ENCODE data around the gene PPID. TPM values are rescaled to one million over a fixed set of nuclear protein-coding genes. Genes with fewer than 3 reads are reported as not detected.
"Not testable (repeated sequence)": the region's sequence is repeated elsewhere in the genome, so short reads cannot be mapped to it uniquely, and the experiment has no call there.

Gene PPID
- total RNA-seq, 1 donor from 2014 or later = 26.8 TPM

DNA sequence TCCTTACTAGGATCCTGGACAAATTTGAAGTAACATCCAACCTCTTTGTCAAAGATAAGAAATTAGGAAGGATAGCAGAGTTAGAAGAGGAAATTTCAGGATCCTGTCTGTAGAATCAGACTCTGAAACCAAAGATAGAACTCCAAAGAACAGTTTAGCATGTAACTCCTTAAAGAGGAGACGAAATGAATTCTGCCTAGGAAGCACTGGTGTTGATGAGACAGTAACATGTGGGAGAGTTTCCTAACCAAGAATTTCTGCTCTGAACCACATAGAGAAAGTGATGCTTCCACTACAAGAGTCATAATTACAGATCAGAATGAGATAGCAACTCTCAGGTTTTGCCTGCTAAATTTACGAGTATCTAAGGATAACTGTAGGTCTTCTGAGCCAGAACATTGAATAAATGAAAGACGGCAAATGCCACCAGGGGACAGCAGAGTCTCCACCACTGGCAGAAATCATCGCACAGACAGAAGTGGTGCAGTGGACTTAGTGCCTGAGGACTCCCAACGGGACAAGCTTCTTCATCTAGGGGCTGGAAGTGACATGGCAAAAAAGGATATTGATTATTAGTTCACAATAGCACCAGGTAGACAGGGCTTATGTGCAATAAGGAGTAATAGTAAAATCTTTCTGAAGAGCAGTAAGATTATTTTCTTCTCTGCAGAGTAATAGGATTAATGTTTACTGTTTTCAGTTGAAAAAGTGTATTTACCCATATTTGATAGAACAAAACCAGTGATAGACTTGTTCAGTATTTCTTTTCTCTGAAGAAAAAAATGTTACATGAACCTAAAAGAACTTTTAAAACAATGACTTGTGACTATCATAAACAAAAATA lies 6.7 kb upstream of the PPID start:
- peak; percentile 49 for DNase-seq

DNA sequence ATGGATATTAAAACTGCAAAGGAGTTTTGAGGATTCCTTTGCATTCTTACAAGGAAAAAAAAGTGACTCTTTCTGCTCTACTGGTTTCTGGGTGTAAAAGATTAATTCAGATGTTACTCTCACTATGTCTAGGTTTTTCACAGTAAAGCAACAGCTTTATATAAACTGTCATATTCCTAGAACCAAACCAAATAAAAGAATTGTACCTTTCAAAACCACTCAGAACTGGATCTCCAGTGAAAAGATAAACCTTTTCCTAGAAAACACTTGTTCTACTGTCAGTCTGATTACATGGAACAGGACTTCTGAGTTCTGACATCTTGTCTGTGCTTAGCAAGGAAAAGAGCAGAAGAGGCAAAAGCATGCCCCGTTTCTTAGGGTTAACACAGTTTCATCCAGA lies 5.0 kb upstream of the PPID start:
- no peak for DNase-seq

DNA sequence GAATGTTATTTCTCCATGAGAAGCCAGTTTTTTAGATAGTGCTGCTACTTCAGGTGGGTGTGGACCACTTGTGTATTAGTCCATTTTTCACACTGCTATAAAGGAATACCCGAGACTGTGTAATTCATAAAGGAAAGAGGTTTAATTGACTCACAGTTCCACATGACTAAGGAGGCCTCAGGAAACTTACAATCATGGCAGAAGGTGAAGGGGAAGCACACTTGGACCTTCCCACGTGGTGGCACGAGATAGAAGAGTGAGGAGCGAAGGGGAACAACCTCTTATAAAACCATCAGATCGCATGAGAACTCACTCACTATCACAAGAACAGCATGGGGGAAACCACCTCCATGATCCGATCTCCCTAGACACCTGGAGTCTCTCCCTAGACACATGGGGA lies 3.4 kb upstream of the PPID start:
- no peak for DNase-seq

DNA sequence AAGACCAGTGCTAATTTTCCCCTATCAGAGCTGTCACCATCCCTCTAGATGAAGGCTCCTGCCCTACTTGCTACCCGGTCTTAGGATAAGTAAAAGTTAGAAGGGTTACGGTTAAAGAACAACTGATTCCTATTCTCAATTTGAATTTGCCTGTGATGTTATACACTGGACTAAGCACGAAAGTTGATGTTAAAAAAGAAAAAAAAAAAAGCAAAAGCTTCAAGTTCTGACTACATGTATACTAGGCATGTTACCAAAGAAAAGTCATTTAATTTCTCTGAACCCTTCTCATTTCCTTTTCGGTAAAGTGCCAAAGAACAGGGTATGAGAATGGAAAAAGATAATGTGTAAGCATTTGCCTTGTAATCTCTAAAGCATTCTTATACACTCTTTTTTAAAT lies 1.4 kb upstream of the PPID start:
- DNase-seq = no peak

DNA sequence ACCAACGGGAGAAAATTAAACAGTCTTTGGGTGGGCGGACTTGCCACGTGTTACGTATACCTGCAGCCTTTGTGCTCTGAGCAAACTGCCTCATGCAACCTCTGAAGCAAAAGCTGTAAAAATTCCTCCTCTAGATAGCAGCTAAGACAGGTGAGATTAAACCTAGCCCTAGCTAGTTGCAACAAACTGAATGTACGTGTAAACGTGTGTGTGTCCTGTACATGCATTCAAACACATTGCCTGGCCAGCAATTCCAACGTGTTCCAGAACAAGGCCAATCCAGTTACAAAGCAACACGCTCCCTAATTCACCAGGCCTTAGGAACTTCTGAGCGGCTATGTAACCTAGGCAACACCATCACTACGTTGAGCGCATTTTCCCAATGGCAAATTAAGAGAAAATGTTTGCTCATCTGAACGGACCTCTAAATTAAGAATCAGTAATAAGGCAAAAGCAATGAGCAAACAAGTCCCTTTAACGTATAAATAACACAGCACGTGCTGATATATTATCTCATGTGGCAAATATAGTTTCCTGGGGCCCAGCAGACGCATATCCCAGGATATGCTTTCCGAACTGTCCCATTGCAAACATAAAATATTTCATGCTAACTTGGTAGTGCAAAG lies 792 bp downstream of the PPID start:
- DNase-seq = peak; percentile 18

DNA sequence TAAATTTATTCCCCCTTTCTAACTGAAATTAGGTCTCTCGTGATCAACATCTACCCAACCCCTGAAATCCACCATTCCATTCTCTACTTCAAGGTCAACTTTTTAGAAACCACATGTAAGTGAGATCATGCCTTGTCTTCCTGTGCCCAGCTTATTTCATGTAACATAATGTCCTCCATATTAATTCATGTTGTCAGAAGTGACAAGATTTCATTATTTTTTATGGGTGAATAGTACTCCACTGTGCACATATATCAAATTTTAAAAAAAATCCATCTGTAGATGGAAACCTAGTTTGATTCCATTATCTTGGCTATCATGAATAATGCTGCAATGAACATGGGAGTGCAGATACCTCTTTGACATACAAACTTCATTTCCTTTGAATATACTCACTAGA lies 1.5 kb downstream of the PPID start:
- DNase-seq = no peak

DNA sequence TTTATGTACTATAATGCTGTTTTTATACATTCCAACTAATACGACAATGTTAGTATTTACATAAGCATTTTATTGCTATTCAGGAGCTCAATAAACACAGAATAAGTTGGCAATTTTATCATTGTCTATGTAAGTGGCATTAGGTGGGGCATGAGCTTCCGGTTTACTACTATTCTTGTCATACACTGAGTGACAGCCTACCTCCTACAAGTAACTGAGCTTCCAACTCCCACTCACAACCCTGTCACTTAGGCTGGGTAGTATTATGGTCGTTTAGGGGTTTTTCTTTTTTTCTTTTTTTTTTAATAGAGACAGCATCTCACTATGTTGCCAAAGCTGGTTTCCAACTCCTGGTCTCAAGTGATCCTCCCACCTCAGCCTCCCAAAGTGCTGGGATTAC lies 7.4 kb downstream of the PPID start:
- DNase-seq = no peak

DNA sequence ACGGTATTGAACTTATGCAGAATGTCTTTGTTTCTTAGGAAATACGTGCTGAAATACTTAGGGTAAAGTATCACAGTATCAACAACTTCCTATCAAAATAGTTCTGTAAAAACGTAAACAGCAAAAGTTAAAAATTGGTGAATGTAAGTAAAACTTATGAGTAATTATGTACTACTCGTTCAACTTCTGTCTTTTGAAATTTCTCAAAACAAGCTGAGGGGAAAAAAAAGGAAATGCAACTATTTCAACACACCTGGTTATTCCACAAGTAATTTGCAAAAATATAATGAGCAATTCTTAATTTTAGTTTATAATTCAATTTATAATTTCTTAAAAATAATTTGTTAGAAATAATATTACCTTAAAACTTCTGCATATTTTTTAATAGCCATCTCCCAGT lies 8.3 kb downstream of the PPID start:
- DNase-seq = no peak

DNA sequence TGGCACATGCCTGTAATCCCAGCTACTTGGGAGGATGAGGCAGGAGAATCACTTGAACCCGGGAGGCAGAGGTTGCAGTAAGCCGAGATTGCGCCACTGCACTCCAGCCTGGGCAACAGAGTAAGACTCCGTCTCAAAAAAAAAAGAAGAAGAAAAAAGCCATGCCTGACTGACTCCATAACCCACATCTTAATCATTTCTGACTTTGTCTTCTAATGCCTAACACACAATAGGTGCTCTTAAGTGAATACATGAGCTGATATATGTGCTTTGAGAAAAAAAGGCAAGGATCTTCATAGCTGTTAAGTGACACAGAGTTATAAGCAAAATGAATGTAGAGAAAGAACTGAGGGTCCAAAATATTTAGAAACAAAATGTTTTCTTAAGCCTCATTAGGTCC lies 10.6 kb downstream of the PPID start:
- not testable (repeated sequence) for DNase-seq

DNA sequence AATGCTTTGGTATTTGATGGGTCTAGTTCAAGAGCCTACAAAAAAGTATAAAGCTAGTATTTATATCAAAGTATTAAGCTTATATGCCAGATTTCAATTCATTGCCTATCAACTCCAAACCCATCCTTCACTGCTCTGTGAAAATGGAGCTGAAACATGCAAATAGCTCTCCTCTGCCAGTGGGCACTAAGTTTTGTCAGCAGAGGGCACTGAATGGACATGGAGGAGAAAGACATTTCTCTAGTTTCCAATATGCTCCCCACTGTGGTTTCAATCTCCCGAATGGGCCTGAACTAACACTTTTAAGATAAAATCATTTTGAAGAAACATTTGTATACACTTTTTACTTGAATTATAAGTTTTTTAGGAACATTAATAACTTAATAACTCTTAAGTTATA lies 12.4 kb downstream of the PPID start:
- DNase-seq = no peak

DNA sequence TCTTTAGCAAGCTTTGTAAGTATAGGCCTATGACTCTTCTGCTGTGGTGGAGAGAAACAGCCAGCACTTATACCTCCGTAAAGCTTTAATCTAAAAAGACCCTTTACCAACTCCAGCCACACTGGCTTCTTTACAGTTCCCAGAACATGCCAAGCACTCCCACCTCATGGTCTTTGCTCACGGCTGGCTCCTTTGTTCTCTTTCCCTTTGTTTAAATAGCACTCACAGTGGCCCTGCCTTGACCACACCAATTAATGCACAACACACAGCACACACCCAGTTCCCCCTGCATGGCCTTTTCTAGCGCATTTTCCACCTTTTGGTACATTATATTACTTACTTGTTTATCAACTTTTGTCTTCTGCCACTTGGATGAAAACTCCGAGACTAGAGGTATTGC lies 18.9 kb downstream of the PPID start:
- DNase-seq = no peak

DNA sequence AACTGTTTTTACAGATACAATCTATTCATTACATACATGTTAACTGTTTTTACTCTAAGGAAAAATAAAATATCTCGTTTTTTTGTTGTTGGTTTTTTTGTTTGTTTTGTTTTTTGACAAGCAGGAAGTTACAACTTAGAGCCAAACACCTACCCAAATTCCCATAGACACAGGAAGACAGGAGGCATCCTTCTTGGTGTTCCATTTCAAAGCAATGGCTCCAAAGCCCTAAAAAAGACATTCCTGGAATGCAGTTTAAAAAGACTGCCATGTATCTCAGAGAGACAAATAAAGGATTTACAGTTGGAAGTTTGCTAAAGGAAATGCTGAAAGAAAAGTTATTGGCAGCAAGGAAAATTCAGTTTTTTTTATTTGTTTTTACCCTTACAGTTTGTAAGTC lies 34.4 kb downstream of the PPID start:
- DNase-seq = no peak

DNA sequence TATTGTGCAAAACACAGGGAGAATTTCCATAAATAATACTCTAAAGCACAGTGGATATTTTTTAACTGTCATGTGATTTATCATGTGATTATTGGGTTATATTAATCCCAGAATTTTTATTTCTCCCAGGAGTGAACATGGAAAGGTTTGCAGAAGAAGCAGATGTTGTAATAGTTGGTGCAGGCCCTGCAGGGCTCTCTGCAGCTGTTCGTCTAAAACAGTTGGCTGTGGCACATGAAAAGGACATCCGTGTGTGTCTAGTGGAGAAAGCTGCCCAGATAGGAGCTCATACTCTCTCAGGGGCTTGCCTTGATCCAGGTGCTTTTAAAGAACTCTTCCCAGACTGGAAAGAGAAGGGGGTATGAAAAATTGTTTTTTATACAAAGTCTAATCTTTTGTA lies 41.1 kb downstream of the PPID start:
- DNase-seq = no peak

DNA sequence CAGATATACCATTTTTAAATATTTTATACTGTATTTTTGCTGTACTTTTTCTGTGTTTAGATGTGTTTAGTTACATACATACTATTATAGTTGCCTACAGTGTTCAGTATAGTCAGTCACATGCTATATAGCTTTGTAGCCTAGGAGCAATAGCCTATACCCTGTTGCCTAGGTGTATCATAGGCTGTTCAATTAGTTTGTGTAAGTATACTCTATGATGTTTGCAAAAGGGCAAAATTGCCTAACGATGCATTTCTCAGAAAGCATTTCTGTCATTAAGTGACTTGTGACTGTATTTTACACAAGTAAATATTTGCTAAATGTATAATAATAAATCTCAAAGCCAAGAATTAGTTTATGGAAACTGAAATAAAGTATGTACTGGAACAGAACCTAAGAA lies 41.6 kb downstream of the PPID start:
- no peak for DNase-seq

DNA sequence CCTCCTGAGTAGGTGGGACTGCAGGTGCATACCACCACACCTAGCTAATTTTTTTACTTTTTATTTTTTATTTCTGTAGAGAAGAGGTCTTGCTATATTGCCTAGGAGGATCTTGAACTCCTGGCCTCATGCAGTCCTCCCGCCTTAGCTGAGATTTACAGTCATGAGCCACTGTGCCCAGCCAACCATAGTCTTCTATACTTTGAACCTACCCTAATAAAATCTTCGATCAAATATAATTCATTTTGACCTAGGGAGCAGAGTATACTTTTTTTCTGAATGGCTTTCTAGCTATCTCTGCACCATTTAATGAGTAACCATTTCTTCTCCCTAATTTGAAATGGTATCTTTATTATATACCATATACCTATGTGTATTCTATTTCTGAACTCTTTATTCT lies 44.4 kb downstream of the PPID start:
- DNase-seq = no peak

DNA sequence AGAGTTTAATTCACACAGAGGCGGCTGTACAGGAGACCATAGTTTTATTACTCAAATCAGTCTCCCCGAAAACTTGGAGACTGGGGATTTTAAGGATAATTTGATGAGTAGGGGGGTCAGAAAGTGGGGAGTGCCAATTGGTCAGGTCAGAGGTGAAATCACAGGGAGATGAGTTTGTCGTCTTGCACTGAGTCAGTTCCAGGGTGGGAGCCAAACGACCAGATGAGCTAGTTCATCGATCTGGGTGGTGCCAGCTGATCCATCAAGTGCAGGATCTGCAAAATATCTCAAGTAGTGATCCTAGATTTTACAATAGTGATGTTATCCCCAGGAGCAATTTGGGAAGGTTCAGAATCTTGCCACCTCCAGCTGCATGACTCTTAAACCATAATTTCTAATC lies 47.1 kb downstream of the PPID start:
- DNase-seq = no peak

DNA sequence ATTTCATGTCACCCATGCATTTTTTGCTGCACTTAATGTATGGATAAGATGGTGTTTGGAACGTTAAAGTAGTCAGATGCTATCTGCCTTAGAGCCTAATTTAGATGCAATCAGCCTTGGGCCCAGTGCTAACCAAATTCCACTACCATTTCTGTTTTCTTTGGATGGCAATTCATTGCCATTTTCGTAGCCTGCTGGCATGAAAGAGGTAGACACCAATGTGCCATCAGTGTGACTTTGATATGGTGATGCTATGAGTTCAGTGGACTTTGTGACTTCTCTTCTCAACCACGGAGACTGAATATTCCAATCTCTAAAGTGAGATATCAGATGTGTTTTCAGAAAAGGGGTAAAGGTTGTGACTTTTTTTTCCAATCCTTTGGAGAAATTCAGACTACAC lies 49.6 kb downstream of the PPID start:
- DNase-seq = no peak

DNA sequence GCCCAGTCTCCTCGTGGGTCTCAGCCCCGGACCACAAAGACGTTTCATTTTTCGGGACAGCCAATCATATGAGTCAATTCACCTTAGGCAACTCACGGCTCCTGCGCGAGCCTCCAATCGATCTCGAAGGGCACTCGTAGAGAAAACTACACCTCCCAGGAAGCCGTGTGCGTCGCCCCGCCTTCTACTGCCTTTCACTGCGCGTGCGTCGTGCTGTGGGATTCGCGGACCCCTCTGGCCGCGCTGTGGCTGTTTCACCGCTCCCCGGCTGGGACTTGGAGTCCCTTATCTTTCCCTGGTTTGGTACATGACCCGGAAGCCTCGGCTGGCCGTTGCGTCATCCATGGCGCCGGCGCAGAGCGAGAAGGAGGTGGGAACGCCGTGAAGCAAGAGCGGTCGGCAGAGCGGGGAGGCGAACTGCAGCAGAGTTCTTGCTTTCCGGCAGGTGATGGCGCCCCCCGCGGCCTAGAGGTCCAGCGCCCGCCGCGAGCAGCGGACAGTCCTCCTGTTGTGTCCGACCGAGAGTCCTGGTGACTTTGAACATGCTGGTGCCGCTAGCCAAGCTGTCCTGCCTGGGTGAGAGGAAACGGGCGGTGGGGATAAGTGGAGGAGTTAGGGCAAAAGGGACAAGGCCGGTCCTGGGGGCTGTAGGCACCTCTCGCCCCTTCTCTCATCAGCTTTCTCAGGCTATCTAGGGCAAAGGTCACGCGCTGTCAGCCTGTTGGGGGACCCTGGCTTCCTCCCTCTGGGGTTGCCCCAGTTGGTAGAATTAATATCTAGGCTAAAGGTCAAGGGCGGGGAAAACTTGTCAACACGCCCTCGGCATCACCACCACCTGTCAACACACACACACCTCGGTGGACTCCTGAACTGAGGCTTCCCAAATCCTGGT lies 51.0 kb downstream of the PPID start, which contains the start of gene ETFDH:
Gene ETFDH (plus strand): TSS at position 382 of the 892 bp plus-strand sequence. CDS start 161 bp downstream, at position 543.
- peak; percentile 99 for DNase-seq

DNA sequence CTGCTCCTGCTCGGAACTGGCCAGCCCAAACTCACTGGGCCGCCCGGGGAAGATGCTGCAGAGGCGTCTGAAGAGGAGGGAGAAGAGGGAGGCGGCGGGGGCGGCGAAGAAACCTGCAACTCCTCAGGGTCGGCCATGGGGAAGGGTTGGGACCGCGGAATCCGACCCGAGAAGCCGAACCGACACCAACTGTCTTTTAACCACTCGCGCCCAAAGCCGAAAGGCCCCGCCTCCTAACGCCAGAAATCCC lies 51.6 kb downstream of the PPID start, which contains the start of gene C4orf46:
Gene C4orf46 (minus strand): TSS at position 223 of the 250 bp plus-strand sequence. CDS start 86 bp downstream, at position 137.
- DNase-seq = no peak

DNA sequence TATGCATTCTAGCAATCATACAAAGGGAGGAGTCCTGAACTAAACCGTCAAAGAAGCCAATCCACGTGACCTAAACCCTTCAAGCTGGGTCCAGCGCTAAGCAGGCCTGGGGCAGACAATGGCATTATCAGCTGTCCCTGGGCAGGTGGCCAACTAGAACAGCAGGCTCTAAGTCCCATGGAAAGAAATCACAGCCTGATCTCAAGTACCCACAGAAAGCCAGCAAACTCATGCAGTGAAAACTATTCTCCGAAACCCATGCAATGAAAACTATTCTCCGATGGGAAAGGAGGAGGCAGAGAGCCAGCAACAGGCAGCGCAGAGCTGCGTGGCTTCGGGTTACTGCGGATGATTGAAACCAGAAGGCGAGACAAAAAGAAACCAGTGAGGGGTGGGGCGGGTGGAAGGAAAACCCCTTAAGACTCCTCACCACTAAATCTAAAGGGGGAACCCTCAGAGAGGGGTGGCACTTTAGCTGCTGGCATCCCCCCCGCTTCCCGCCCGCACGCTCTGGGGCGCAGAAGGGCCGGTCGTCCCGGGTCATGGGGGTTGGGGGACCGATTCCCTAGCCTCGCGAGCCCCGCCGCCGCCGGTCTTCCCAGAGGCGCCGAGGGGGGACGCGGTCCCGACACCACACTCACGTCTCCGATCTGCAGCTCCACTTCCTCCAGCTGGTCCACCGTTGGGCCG lies 52.1 kb downstream of the PPID start:
- DNase-seq = peak; percentile 91

DNA sequence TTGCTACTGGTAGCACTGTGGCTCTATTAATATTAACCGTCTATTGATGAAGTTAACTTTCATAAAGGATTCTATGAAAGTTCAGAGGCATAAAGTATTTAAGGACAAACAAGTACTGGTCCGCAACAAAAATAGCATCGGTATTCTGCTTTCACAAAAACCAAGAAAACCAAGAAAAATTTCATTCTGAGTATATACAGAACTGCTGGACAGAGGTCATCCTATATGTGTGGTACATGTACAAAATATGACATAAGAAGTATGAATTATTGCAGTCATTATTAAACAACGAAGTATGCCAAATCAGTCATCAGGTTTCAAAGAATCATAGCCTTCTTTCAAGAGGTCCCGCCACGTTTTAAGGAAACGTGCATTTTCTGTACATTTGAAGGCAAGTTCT lies 53.9 kb downstream of the PPID start:
- no peak for DNase-seq

DNA sequence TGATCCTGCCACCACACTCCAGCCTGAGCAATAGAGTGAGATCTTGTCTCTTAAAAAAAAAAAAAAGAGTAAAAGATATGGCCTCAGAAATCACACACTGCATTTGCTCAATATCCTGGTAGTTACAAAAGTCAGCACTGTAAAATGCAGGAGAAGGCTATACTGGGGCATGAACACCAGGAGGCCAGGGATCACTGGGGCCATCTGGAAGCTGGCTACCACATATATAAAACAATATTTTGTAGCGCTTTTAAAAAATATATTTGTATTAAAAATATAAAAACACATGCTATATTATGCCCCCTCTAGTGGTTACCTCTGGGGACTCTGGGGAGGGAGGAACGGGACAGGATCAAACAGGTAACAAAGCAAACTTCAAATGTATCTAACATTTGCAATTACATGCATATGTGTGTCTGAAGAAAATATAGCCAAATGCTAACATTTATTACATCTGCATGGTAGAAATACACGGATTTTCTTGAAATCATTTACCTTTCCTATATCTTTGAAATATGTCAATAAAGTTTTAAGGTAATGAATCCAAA lies 55.5 kb downstream of the PPID start:
- no peak for DNase-seq

All from skin of body (tissue), 2 donors.